Liver (tissue), 9 donors: Measurements from ENCODE around the gene CARMIL3. TPM values are rescaled to one million over a fixed set of nuclear protein-coding genes. Genes with fewer than 3 reads are reported as not detected.

Experiments
- DNase-seq: peaks from one replicate; pipeline ENCODE4 v3.0.0-alpha.2; 2017; ENCODE audit warnings: low spot score
- H3K27ac ChIP-seq, 2 donors: one replicate each; pipeline ENCODE4 v1.7.0; 2013; ENCODE audit warnings: inconsistent platforms in 2 of 2, low read length in 2 of 2, control low read depth in 1 of 2, low read depth in 1 of 2, mild to moderate bottlenecking in 1 of 2
- H3K27me3 ChIP-seq, 4 donors: one replicate each; pipeline versions ENCODE4 v1.6.1 to v1.7.0; 2013; ENCODE audit warnings: low read length in 3 of 4, inconsistent platforms in 1 of 4, mild to moderate bottlenecking in 1 of 4, moderate library complexity in 1 of 4; ENCODE audit not compliant: control insufficient read depth in 4 of 4, insufficient read depth in 4 of 4
- H3K36me3 ChIP-seq, 4 donors: one replicate each; pipeline versions ENCODE4 v1.6.1 to v1.7.0; 2013; ENCODE audit warnings: low read length in 3 of 4, mild to moderate bottlenecking in 3 of 4, low read depth in 1 of 4, moderate library complexity in 1 of 4; ENCODE audit not compliant: control insufficient read depth in 4 of 4, insufficient read depth in 3 of 4
- H3K4me1 ChIP-seq, 4 donors: one replicate each; pipeline versions ENCODE4 v1.6.1 to v1.7.0; 2013; ENCODE audit warnings: low read length in 3 of 4, mild to moderate bottlenecking in 3 of 4, moderate library complexity in 1 of 4; ENCODE audit not compliant: control insufficient read depth in 4 of 4, insufficient read depth in 4 of 4
- H3K4me3 ChIP-seq, 3 donors: one replicate each; pipeline versions ENCODE4 v1.6.1 to v1.7.0; 2013; ENCODE audit warnings: low read length in 3 of 3, control low read depth in 1 of 3, low read depth in 1 of 3, mild to moderate bottlenecking in 1 of 3
- H3K9ac ChIP-seq, 2 donors: one replicate each; pipeline ENCODE4 v1.7.0; 2013; ENCODE audit warnings: low read length in 2 of 2, mild to moderate bottlenecking in 2 of 2, moderate library complexity in 2 of 2, control low read depth in 1 of 2, low read depth in 1 of 2
- H3K9me3 ChIP-seq, 4 donors: one replicate each; pipeline versions ENCODE4 v1.6.1 to v1.7.0; 2013; ENCODE audit warnings: low read length in 3 of 4; ENCODE audit not compliant: control insufficient read depth in 4 of 4
- EGR1 ChIP-seq, 2 donors: IDR thresholded peaks; 2 replicates each; pipeline ENCODE4 v1.6.1; 2016 to 2018; ENCODE audit warnings: antibody characterized with exemption in 2 of 2, low read depth in 2 of 2
- FOXA1 ChIP-seq: IDR thresholded peaks from 2 replicates; pipeline ENCODE4 v1.6.1; 2016; ENCODE audit warnings: antibody characterized with exemption
- FOXA2 ChIP-seq: IDR thresholded peaks from 2 replicates; pipeline ENCODE4 v1.6.1; 2016; ENCODE audit warnings: antibody characterized with exemption
- HNF4A ChIP-seq, 2 donors: conservative IDR thresholded peaks; 2 replicates each; pipeline ENCODE4 v1.6.1; 2016; ENCODE audit warnings: antibody characterized with exemption in 2 of 2, mild to moderate bottlenecking in 2 of 2
- JUND ChIP-seq, 2 donors: IDR thresholded peaks; 2 replicates each; pipeline ENCODE4 v1.6.1; 2016; ENCODE audit warnings: antibody characterized with exemption in 2 of 2
- MAX ChIP-seq: IDR thresholded peaks from 2 replicates; pipeline ENCODE4 v1.6.1; 2016; ENCODE audit warnings: antibody characterized with exemption
- NR2F2 ChIP-seq: IDR thresholded peaks from 2 replicates; pipeline ENCODE4 v1.6.1; 2016; ENCODE audit warnings: antibody characterized with exemption
- RAD21 ChIP-seq, 2 donors: IDR thresholded peaks; 2 replicates each; pipeline ENCODE4 v1.6.1; 2016; ENCODE audit warnings: antibody characterized with exemption in 2 of 2, mild to moderate bottlenecking in 2 of 2
- RXRA ChIP-seq, 2 donors: IDR thresholded peaks; 2 replicates each; pipeline ENCODE4 v1.6.1; 2017 to 2018; ENCODE audit warnings: antibody characterized with exemption in 2 of 2, mild to moderate bottlenecking in 1 of 2
- SP1 ChIP-seq: IDR thresholded peaks from 2 replicates; pipeline ENCODE4 v1.6.1; 2018; ENCODE audit warnings: antibody characterized with exemption, mild to moderate bottlenecking
- TAF1 ChIP-seq: conservative IDR thresholded peaks from 2 replicates; pipeline ENCODE4 v1.6.1; 2016; ENCODE audit warnings: antibody characterized with exemption, mild to moderate bottlenecking
- YY1 ChIP-seq: IDR thresholded peaks from 2 replicates; pipeline ENCODE4 v1.6.1; 2016; ENCODE audit warnings: antibody characterized with exemption, mild to moderate bottlenecking
- WGBS: extraction: QIAGEN DNeasy Blood & Tissue Kit; methylation state at CpG from one replicate; pipeline ENCODE4 v1.1.7; 2013; 5-methylcytosine and 5-hydroxymethylcytosine counted together
- polyA plus RNA-seq, 2 donors: library from polyadenylated mRNA; stranded (reverse) in 1 of 2; unstranded in 1 of 2; fragments of 200-250 nt in 1 of 2; fragments of >200 nt in 1 of 2; fragmentation: Nextera tagmentation in 1 of 2; extraction: Ambion mirVana in 1 of 2; gene quantifications; one replicate each; pipeline versions ENCODE4 v1.2.1 to v1.2.3, GENCODE V29; 2013 to 2015
- total RNA-seq, 2 donors: library from RNA; depleted of rRNA; stranded (reverse); fragments of >200 nt; gene quantifications; one replicate each; pipeline ENCODE4 v1.2.3, GENCODE V29; 2014
- TF ChIP-seq, protein P1 (sequence below): fragments of 150-350 bp; IDR thresholded peaks from 2 replicates; pipeline ENCODE4 v1.5.1; 2017; ENCODE audit warnings: improper control_type of control experiment, low read depth, low read length; ENCODE audit not compliant: missing input control
- TF ChIP-seq, protein P2 (sequence below): IDR thresholded peaks from 2 replicates; pipeline ENCODE4 v1.6.1; 2016; ENCODE audit warnings: antibody characterized with exemption, mild to moderate bottlenecking
- TF ChIP-seq, protein P3 (sequence below): IDR thresholded peaks from 2 replicates; pipeline ENCODE4 v1.6.1; 2016; ENCODE audit warnings: antibody characterized with exemption
- TF ChIP-seq, protein P4 (sequence below): IDR thresholded peaks from 2 replicates; pipeline ENCODE4 v1.6.1; 2016; ENCODE audit warnings: antibody characterized with exemption
- donor health status: healthy.
- donor health status: healthy.
- donor health status: healthy.
- donor health status: healthy.
- donor health status: healthy.

Gene CARMIL3
- total and polyA plus RNA-seq, 4 donors: 0.05 to 0.17 (median 0.17) TPM

DNA sequence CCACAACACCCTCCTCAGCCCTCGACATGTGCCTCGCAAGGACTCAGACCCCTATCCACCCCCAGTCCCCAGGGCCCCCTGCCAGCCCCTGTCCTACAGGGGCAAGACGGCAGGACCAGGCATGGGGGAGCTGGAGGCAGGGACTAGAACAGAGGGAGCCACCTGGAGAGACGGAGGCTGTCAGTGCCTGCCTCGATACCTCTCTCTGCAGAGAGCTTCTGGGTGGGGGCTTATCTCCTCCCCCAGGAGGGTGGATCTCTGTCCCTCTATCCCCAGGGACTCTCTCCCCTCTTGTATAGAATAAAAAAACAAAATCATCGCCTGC lies 17.6 kb downstream of the CARMIL3 start (continued):
- TF ChIP-seq, protein P1, sequence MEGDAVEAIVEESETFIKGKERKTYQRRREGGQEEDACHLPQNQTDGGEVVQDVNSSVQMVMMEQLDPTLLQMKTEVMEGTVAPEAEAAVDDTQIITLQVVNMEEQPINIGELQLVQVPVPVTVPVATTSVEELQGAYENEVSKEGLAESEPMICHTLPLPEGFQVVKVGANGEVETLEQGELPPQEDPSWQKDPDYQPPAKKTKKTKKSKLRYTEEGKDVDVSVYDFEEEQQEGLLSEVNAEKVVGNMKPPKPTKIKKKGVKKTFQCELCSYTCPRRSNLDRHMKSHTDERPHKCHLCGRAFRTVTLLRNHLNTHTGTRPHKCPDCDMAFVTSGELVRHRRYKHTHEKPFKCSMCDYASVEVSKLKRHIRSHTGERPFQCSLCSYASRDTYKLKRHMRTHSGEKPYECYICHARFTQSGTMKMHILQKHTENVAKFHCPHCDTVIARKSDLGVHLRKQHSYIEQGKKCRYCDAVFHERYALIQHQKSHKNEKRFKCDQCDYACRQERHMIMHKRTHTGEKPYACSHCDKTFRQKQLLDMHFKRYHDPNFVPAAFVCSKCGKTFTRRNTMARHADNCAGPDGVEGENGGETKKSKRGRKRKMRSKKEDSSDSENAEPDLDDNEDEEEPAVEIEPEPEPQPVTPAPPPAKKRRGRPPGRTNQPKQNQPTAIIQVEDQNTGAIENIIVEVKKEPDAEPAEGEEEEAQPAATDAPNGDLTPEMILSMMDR: no peak
- no peak for TF ChIP-seq SP1

GRCh38 chr14:24070285-24071143 lies 18.7 kb downstream of the CARMIL3 start:
- no peak overlapping the region for H3K9ac ChIP-seq
- H3K4me3 ChIP-seq: no peak overlapping the region
- no peak for DNase-seq
- TF ChIP-seq, protein P2, sequence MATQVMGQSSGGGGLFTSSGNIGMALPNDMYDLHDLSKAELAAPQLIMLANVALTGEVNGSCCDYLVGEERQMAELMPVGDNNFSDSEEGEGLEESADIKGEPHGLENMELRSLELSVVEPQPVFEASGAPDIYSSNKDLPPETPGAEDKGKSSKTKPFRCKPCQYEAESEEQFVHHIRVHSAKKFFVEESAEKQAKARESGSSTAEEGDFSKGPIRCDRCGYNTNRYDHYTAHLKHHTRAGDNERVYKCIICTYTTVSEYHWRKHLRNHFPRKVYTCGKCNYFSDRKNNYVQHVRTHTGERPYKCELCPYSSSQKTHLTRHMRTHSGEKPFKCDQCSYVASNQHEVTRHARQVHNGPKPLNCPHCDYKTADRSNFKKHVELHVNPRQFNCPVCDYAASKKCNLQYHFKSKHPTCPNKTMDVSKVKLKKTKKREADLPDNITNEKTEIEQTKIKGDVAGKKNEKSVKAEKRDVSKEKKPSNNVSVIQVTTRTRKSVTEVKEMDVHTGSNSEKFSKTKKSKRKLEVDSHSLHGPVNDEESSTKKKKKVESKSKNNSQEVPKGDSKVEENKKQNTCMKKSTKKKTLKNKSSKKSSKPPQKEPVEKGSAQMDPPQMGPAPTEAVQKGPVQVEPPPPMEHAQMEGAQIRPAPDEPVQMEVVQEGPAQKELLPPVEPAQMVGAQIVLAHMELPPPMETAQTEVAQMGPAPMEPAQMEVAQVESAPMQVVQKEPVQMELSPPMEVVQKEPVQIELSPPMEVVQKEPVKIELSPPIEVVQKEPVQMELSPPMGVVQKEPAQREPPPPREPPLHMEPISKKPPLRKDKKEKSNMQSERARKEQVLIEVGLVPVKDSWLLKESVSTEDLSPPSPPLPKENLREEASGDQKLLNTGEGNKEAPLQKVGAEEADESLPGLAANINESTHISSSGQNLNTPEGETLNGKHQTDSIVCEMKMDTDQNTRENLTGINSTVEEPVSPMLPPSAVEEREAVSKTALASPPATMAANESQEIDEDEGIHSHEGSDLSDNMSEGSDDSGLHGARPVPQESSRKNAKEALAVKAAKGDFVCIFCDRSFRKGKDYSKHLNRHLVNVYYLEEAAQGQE: no peak
- TF ChIP-seq FOXA2 (no peak), HNF4A (conservative IDR thresholded peaks at IDR 0.05) (no peak), RAD21 (IDR thresholded peaks at IDR 0.05) (no peak), YY1 (no peak), SP1 (no peak), JUND (IDR thresholded peaks at IDR 0.05) (no peak), EGR1 (IDR thresholded peaks at IDR 0.05; ENCODE audit: low read depth in 2 of 2) (no peak), RXRA (IDR thresholded peaks at IDR 0.05) (no peak), NR2F2 (no peak), MAX (no peak), TAF1 (no peak), FOXA1 (no peak)
- TF ChIP-seq, protein P3, sequence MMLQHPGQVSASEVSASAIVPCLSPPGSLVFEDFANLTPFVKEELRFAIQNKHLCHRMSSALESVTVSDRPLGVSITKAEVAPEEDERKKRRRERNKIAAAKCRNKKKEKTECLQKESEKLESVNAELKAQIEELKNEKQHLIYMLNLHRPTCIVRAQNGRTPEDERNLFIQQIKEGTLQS: no peak
- TF ChIP-seq, protein P4, sequence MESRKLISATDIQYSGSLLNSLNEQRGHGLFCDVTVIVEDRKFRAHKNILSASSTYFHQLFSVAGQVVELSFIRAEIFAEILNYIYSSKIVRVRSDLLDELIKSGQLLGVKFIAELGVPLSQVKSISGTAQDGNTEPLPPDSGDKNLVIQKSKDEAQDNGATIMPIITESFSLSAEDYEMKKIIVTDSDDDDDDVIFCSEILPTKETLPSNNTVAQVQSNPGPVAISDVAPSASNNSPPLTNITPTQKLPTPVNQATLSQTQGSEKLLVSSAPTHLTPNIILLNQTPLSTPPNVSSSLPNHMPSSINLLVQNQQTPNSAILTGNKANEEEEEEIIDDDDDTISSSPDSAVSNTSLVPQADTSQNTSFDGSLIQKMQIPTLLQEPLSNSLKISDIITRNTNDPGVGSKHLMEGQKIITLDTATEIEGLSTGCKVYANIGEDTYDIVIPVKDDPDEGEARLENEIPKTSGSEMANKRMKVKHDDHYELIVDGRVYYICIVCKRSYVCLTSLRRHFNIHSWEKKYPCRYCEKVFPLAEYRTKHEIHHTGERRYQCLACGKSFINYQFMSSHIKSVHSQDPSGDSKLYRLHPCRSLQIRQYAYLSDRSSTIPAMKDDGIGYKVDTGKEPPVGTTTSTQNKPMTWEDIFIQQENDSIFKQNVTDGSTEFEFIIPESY: no peak
- TF ChIP-seq, protein P1: no peak
- no peaks in the 10 kb centered on the region for H3K36me3 ChIP-seq
- no peak overlapping the region for H3K27ac ChIP-seq
- peaks cover 35 to 69% (median 62%) of the 10 kb centered on the region in 4 donors for H3K4me1 ChIP-seq
- no peaks in the 10 kb centered on the region for H3K27me3 ChIP-seq
- H3K9me3 ChIP-seq: no peaks in the 10 kb centered on the region
- WGBS: 90% methylated on average over 10 of the region's 10 CpGs
